Smooth muscle cell (in vitro differentiated cells): Measurements from ENCODE around the gene SULT1A3. TPM values are rescaled to one million over a fixed set of nuclear protein-coding genes. Genes with fewer than 3 reads are reported as not detected.

ENCODE experiments used
- DNase-seq: peaks from one replicate; lab custom pipeline; 2025; ENCODE audit not compliant: unreplicated experiment; lab: John Stamatoyannopoulos, UW
- H2AFZ ChIP-seq: fragments of 200-600 bp; sonication (generic); 2 replicates; pipeline ENCODE4 v1.6.0; 2016; ENCODE audit warnings: antibody characterized with exemption, low read depth, mild to moderate bottlenecking
- H3F3A ChIP-seq: fragments of 200-600 bp; sonication (generic); 2 replicates; pipeline ENCODE4 v1.6.0; 2017; ENCODE audit warnings: antibody characterized with exemption, low read depth
- H3K27ac ChIP-seq: fragments of 200-600 bp; sonication (generic); 2 replicates; pipeline ENCODE4 v1.5.1; 2016; ENCODE audit warnings: low read depth, mild to moderate bottlenecking
- H3K27me3 ChIP-seq: fragments of 200-600 bp; sonication (generic); 2 replicates; pipeline ENCODE4 v1.6.1; 2016; ENCODE audit warnings: low read depth, mild to moderate bottlenecking
- H3K36me3 ChIP-seq: fragments of 200-600 bp; sonication (generic); 2 replicates; pipeline ENCODE4 v1.5.1; 2016; ENCODE audit warnings: low read depth
- H3K4me1 ChIP-seq: fragments of 200-600 bp; sonication (generic); 2 replicates; pipeline ENCODE4 v1.5.1; 2016; ENCODE audit warnings: low read depth
- H3K4me2 ChIP-seq: fragments of 200-600 bp; sonication (generic); 2 replicates; pipeline ENCODE4 v1.6.0; 2016; ENCODE audit warnings: mild to moderate bottlenecking
- H3K4me3 ChIP-seq: fragments of 200-600 bp; sonication (generic); 2 replicates; pipeline ENCODE4 v1.5.1; 2016; ENCODE audit warnings: mild to moderate bottlenecking
- H3K79me2 ChIP-seq: fragments of 200-600 bp; sonication (generic); 2 replicates; pipeline ENCODE4 v1.6.0; 2016; ENCODE audit warnings: low read depth, mild to moderate bottlenecking
- H3K9ac ChIP-seq: fragments of 200-600 bp; sonication (generic); 2 replicates; pipeline ENCODE4 v1.6.0; 2016; ENCODE audit warnings: low read depth
- H3K9me3 ChIP-seq: fragments of 200-600 bp; sonication (generic); replicated peaks from 2 replicates; pipeline ENCODE4 v1.5.1; 2016; ENCODE audit warnings: low read depth
- H4K20me1 ChIP-seq: fragments of 200-600 bp; sonication (generic); 2 replicates; pipeline ENCODE4 v1.6.0; 2016; ENCODE audit warnings: low read depth
- CTCF ChIP-seq: fragments of 200-600 bp; sonication (generic); IDR thresholded peaks from 2 replicates; pipeline ENCODE4 v1.5.1; 2017; ENCODE audit warnings: borderline replicate concordance, mild to moderate bottlenecking, antibody characterized with exemption; ENCODE audit not compliant: insufficient read depth, poor library complexity, severe bottlenecking
- WGBS: methylation state at CpG from one replicate; pipeline ENCODE4 v1.1.7; 2016; ENCODE audit warnings: low lambda C conversion rate; 5-methylcytosine and 5-hydroxymethylcytosine counted together
- polyA plus RNA-seq: library from polyadenylated mRNA; unstranded; fragments of >200 nt; fragmentation: Nextera tagmentation; extraction: Ambion mirVana; gene quantifications from 2 replicates; pipeline ENCODE4 v1.2.1, GENCODE V29; 2016
- total RNA-seq: library from RNA; depleted of rRNA; stranded (reverse); fragments of >200 nt; gene quantifications from 2 replicates; pipeline ENCODE4 v1.2.3, GENCODE V29; 2014

SULT1A3 gene
- total and polyA plus RNA-seq, 2 experiments from 2014 or later, result 5.8 to 8.2 TPM

GRCh38 chr16:30184891-30185682, 14.0 kb upstream of the SULT1A3 start:
- Histone ChIP-seq H3K9me3 (no peaks in the 10 kb centered on the region), H3K4me2 (no peak overlapping the region), H3F3A (peaks cover 3% of the 10 kb centered on the region), H3K27me3 (no peaks in the 10 kb centered on the region), H3K9ac (no peak overlapping the region), H2AFZ (no peak overlapping the region), H3K4me1 (no peaks in the 10 kb centered on the region), H3K27ac (no peak overlapping the region), H3K4me3 (no peak overlapping the region), H4K20me1 (no peaks in the 10 kb centered on the region), H3K79me2 (no peaks in the 10 kb centered on the region), H3K36me3 (no peaks in the 10 kb centered on the region)
- no peak for TF ChIP-seq CTCF
- WGBS, result 91% methylated on average over 11 of the region's 13 CpGs
- no peak for DNase-seq

GRCh38 chr16:30185683-30186421, 13.2 kb upstream of the SULT1A3 start:
- 94% methylated on average over 15 of the region's 15 CpGs for WGBS
- H4K20me1 ChIP-seq, result no peaks in the 10 kb centered on the region

GRCh38 chr16:30186444-30186781, 12.6 kb upstream of the SULT1A3 start:
- Histone ChIP-seq H3K36me3 (no peaks in the 10 kb centered on the region), H2AFZ (no peak overlapping the region), H3F3A (peaks cover 3% of the 10 kb centered on the region), H3K79me2 (no peaks in the 10 kb centered on the region), H3K4me1 (no peaks in the 10 kb centered on the region), H4K20me1 (no peaks in the 10 kb centered on the region), H3K9ac (no peak overlapping the region), H3K4me2 (no peak overlapping the region), H3K9me3 (no peaks in the 10 kb centered on the region), H3K4me3 (no peak overlapping the region), H3K27ac (no peak overlapping the region), H3K27me3 (no peaks in the 10 kb centered on the region)
- no peak for TF ChIP-seq CTCF
- WGBS, result 98% methylated on average over 9 of the region's 9 CpGs
- DNase-seq, result no peak

More at GRCh38 chr16:30185683-30186421, 13.2 kb upstream of the SULT1A3 start:
- no peak overlapping the region for H3K4me3 ChIP-seq
- H3K4me1 ChIP-seq, result no peaks in the 10 kb centered on the region
- H3K9ac ChIP-seq, result no peak overlapping the region
- no peak overlapping the region for H3K27ac ChIP-seq
- no peaks in the 10 kb centered on the region for H3K36me3 ChIP-seq
- H3K9me3 ChIP-seq, result no peaks in the 10 kb centered on the region
- DNase-seq, result no peak
- peaks cover 3% of the 10 kb centered on the region for H3F3A ChIP-seq
- H3K79me2 ChIP-seq, result no peaks in the 10 kb centered on the region
- TF ChIP-seq CTCF, result no peak
- H3K27me3 ChIP-seq, result no peaks in the 10 kb centered on the region
- no peak overlapping the region for H3K4me2 ChIP-seq
- H2AFZ ChIP-seq, result no peak overlapping the region
